H9 (cell line): ENCODE data around the gene ARHGAP4. TPM values are rescaled to one million over a fixed set of nuclear protein-coding genes. Genes with fewer than 3 reads are reported as not detected.

Source experiments
- DNase-seq: peaks from one replicate; pipeline ENCODE4 v3.0.0-alpha.2; 2017
- H2AFZ ChIP-seq: one replicate; pipeline ENCODE4 v1.6.1; 2013; ENCODE audit warnings: mild to moderate bottlenecking, low read length, control low read depth, moderate library complexity
- H2AK5ac ChIP-seq: 2 replicates; pipeline ENCODE4 v1.6.1; 2013; ENCODE audit warnings: low read length, control low read depth, mixed read lengths; ENCODE audit not compliant: insufficient read length
- H2BK120ac ChIP-seq: one replicate; pipeline ENCODE4 v1.6.1; 2013; ENCODE audit warnings: low read depth, mild to moderate bottlenecking, low read length, control low read depth, inconsistent platforms; ENCODE audit not compliant: poor library complexity, severe bottlenecking
- H2BK12ac ChIP-seq: 2 replicates; pipeline ENCODE4 v1.6.1; 2013; ENCODE audit warnings: low read length, control low read depth, mixed read lengths, low read depth; ENCODE audit not compliant: insufficient read length
- H2BK15ac ChIP-seq: 2 replicates; pipeline ENCODE4 v1.6.1; 2013; ENCODE audit warnings: low read depth, low read length, control low read depth
- H2BK20ac ChIP-seq: one replicate; pipeline ENCODE4 v1.6.1; 2013; ENCODE audit warnings: low read depth, mild to moderate bottlenecking, low read length, control low read depth, inconsistent platforms; ENCODE audit not compliant: poor library complexity, severe bottlenecking
- H2BK5ac ChIP-seq: 2 replicates; pipeline ENCODE4 v1.6.1; 2013; ENCODE audit warnings: low read length, control low read depth, mixed read lengths; ENCODE audit not compliant: insufficient read length
- H3K14ac ChIP-seq: 2 replicates; pipeline ENCODE4 v1.6.1; 2013; ENCODE audit warnings: low read length, control low read depth; ENCODE audit not compliant: insufficient read depth
- H3K18ac ChIP-seq: 2 replicates; pipeline ENCODE4 v1.6.1; 2013; ENCODE audit warnings: low read depth, mild to moderate bottlenecking, mixed read lengths, low read length, control low read depth; ENCODE audit not compliant: insufficient read length
- H3K23ac ChIP-seq: 2 replicates; pipeline ENCODE4 v1.6.1; 2013; ENCODE audit warnings: low read length, control low read depth, mixed read lengths, low read depth; ENCODE audit not compliant: insufficient read length
- H3K23me2 ChIP-seq: 2 replicates; pipeline ENCODE4 v1.6.1; 2013; ENCODE audit warnings: low read depth, mild to moderate bottlenecking, mixed read lengths, low read length, control low read depth; ENCODE audit not compliant: insufficient read length, poor library complexity, severe bottlenecking
- H3K27ac ChIP-seq: 2 replicates; pipeline ENCODE4 v1.5.1; 2013; ENCODE audit warnings: low read length, control low read depth, mixed read lengths, low read depth; ENCODE audit not compliant: insufficient read length
- H3K27me3 ChIP-seq: 2 replicates; pipeline ENCODE4 v1.6.1; 2013; ENCODE audit warnings: low read length, control low read depth, inconsistent platforms; ENCODE audit not compliant: insufficient read depth
- H3K4ac ChIP-seq: 2 replicates; pipeline ENCODE4 v1.6.1; 2013; ENCODE audit warnings: low read depth, mild to moderate bottlenecking, control low read depth, inconsistent platforms, low read length, moderate library complexity
- H3K4me1 ChIP-seq: 2 replicates; pipeline ENCODE4 v1.6.1; 2013; ENCODE audit warnings: low read length, control low read depth, inconsistent platforms; ENCODE audit not compliant: insufficient read depth
- H3K4me2 ChIP-seq: 2 replicates; pipeline ENCODE4 v1.6.1; 2013; ENCODE audit warnings: low read length, control low read depth, mixed read lengths; ENCODE audit not compliant: insufficient read length, insufficient read depth
- H3K56ac ChIP-seq: 2 replicates; pipeline ENCODE4 v1.6.1; 2013; ENCODE audit warnings: low read depth, mild to moderate bottlenecking, mixed read lengths, low read length, control low read depth; ENCODE audit not compliant: insufficient read length
- H3K79me1 ChIP-seq: 2 replicates; pipeline ENCODE4 v1.6.1; 2013; ENCODE audit warnings: low read depth, mild to moderate bottlenecking, moderate library complexity, low read length, control low read depth, inconsistent platforms; ENCODE audit not compliant: insufficient read depth, poor library complexity, severe bottlenecking
- H3K79me2 ChIP-seq: 2 replicates; pipeline ENCODE4 v1.6.1; 2013; ENCODE audit warnings: low read length, control low read depth, inconsistent platforms; ENCODE audit not compliant: insufficient read depth
- H3K9ac ChIP-seq: 2 replicates; pipeline ENCODE4 v1.6.1; 2013; ENCODE audit warnings: low read length, control low read depth, mixed read lengths; ENCODE audit not compliant: insufficient read length; ENCODE audit errors: extremely low read depth
- H3K9me3 ChIP-seq: one replicate; pipeline ENCODE4 v1.6.1; 2013; ENCODE audit warnings: low read depth, low read length, inconsistent platforms; ENCODE audit not compliant: control insufficient read depth
- H3T11ph ChIP-seq: one replicate; pipeline ENCODE4 v1.6.1; 2013; ENCODE audit warnings: mild to moderate bottlenecking, low read length, control low read depth, inconsistent platforms
- H4K20me1 ChIP-seq: one replicate; pipeline ENCODE4 v1.6.1; 2013; ENCODE audit not compliant: control insufficient read depth, insufficient read length, insufficient read depth
- H4K5ac ChIP-seq: 2 replicates; pipeline ENCODE4 v1.6.1; 2013; ENCODE audit warnings: low read depth, mild to moderate bottlenecking, mixed read lengths, low read length, control low read depth; ENCODE audit not compliant: insufficient read length
- H4K8ac ChIP-seq: replicated peaks from 2 replicates; pipeline ENCODE4 v1.6.1; 2013; ENCODE audit warnings: low read length, control low read depth, mixed read lengths, low read depth; ENCODE audit not compliant: insufficient read length
- H4K91ac ChIP-seq: 2 replicates; pipeline ENCODE4 v1.6.1; 2013; ENCODE audit warnings: low read depth, mild to moderate bottlenecking, moderate library complexity, mixed read lengths, low read length, control low read depth; ENCODE audit not compliant: insufficient read length
- H3K27ac Mint-ChIP-seq, 3 experiments: 2 replicates in 2 of 3; 3 replicates in 1 of 3; pipeline ENCODE4 v1.8.0; 2020 to 2021; ENCODE audit warnings: mixed read lengths in 3 of 3, mild to moderate bottlenecking in 1 of 3, moderate library complexity in 1 of 3
- H3K27me3 Mint-ChIP-seq: 2 replicates; pipeline ENCODE4 v1.8.0; 2021; ENCODE audit warnings: low read depth, mild to moderate bottlenecking, moderate library complexity, mixed read lengths
- H3K36me3 Mint-ChIP-seq, 3 experiments: 2 replicates in 2 of 3; 3 replicates in 1 of 3; pipeline ENCODE4 v1.8.0; 2020 to 2021; ENCODE audit warnings: low read depth in 3 of 3, mixed read lengths in 3 of 3; ENCODE audit not compliant: insufficient read depth in 1 of 3
- H3K4me1 Mint-ChIP-seq, 2 experiments: 2 replicates each; pipeline ENCODE4 v1.8.0; 2020; ENCODE audit warnings: mixed read lengths in 2 of 2
- H3K4me3 Mint-ChIP-seq, 2 experiments: 2 replicates in 1 of 2; 3 replicates in 1 of 2; pipeline ENCODE4 v1.8.0; 2020 to 2021; ENCODE audit warnings: mild to moderate bottlenecking in 2 of 2, mixed read lengths in 2 of 2, moderate library complexity in 1 of 2
- H3K9me3 Mint-ChIP-seq, 2 experiments: 2 replicates in 1 of 2; 3 replicates in 1 of 2; pipeline ENCODE4 v1.8.0; 2020; ENCODE audit warnings: mild to moderate bottlenecking in 2 of 2, mixed read lengths in 2 of 2, moderate library complexity in 1 of 2
- WGBS: extraction: QIAGEN DNeasy Blood & Tissue Kit; methylation state at CpG from one replicate; pipeline ENCODE4 v1.1.7; 2013; ENCODE audit warnings: missing lambda C conversion rate, low lambda C conversion rate, mixed read lengths; ENCODE audit not compliant: insufficient read length; ENCODE audit errors: extremely low coverage; 5-methylcytosine and 5-hydroxymethylcytosine counted together
- total RNA-seq: library from RNA; stranded (reverse); gene quantifications from 2 replicates; pipeline ENCODE4 v1.2.1, GENCODE V29; 2021
- TF ChIP-seq, protein P1 (sequence below): fragments of 200-600 bp; sonication (generic); conservative IDR thresholded peaks from 3 replicates; pipeline ENCODE4 v1.8.0; 2021; ENCODE audit warnings: antibody characterized with exemption, mild to moderate bottlenecking

The ARHGAP4 gene
- total RNA-seq, 1 experiment from 2014 or later: 37.8 TPM

DNA sequence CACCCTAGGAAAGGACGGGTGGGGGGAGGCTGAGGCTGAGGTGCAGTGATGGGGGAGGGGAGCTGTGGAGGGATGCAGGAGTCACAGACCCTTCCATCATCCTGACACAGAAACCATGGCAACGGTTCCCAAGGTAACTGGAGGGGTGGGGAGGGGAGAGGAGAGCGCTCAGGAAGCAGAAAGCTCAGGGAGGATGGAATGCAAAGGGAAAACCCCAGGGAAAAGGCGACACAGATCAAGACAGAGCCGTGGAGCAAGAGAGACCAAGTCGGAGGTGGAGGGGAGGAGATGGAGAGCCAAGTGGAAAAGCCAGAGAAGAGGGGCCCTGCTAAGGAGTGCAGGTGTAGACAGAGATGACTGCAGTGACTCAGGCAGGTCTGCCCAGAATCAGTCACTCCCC, 54.6 kb downstream of the ARHGAP4 start:
- no peak overlapping the region for H3K27ac ChIP-seq
- WGBS: no CpG with 5 or more reads among the region's 6 CpGs
- peaks cover 7 to 31% of the 10 kb centered on the region in 2 experiments for H3K4me1 Mint-ChIP-seq

More for the DNA sequence above, 54.6 kb downstream of the ARHGAP4 start:
- Histone ChIP-seq H3K9ac (no peak overlapping the region), H3K4me2 (no peak overlapping the region), H3K18ac (no peak overlapping the region), H3K23me2 (no peaks in the 10 kb centered on the region), H3K79me2 (no peaks in the 10 kb centered on the region), H2BK5ac (no peak overlapping the region), H2AK5ac (no peak overlapping the region), H4K8ac (no peak overlapping the region), H3K4ac (no peak overlapping the region), H3K56ac (no peak overlapping the region), H3K23ac (no peak overlapping the region), H2BK15ac (no peak overlapping the region), H3K79me1 (no peaks in the 10 kb centered on the region), H2BK20ac (no peak overlapping the region), H3T11ph (no peak overlapping the region), H4K20me1 (no peaks in the 10 kb centered on the region), H2AFZ (no peak overlapping the region), H3K14ac (no peak overlapping the region), H2BK120ac (no peak overlapping the region), H4K91ac (no peak overlapping the region), H3K4me1 (no peaks in the 10 kb centered on the region; the same call in 1 of the 2 replicates), H4K5ac (no peak overlapping the region), H3K27me3 (no peaks in the 10 kb centered on the region), H3K9me3 (peaks cover 6% of the 10 kb centered on the region), H2BK12ac (no peak overlapping the region)
- DNase-seq: no peak
- peaks cover 8 to 36% (median 23%) of the 10 kb centered on the region in 3 experiments; a peak in 6 of 7 replicates for H3K36me3 Mint-ChIP-seq
- no peaks in the 10 kb centered on the region; the same call in 1 of the 2 replicates for H3K27me3 Mint-ChIP-seq
- no peak overlapping the region for H3K27ac Mint-ChIP-seq
- H3K4me3 Mint-ChIP-seq: no peak overlapping the region
- TF ChIP-seq, protein P1, sequence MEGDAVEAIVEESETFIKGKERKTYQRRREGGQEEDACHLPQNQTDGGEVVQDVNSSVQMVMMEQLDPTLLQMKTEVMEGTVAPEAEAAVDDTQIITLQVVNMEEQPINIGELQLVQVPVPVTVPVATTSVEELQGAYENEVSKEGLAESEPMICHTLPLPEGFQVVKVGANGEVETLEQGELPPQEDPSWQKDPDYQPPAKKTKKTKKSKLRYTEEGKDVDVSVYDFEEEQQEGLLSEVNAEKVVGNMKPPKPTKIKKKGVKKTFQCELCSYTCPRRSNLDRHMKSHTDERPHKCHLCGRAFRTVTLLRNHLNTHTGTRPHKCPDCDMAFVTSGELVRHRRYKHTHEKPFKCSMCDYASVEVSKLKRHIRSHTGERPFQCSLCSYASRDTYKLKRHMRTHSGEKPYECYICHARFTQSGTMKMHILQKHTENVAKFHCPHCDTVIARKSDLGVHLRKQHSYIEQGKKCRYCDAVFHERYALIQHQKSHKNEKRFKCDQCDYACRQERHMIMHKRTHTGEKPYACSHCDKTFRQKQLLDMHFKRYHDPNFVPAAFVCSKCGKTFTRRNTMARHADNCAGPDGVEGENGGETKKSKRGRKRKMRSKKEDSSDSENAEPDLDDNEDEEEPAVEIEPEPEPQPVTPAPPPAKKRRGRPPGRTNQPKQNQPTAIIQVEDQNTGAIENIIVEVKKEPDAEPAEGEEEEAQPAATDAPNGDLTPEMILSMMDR: no peak
- H3K9me3 Mint-ChIP-seq: peaks cover 63 to 90% of the 10 kb centered on the region in 2 experiments
